ENCODE measurements around the gene SGCG. TPM values are rescaled to one million over a fixed set of nuclear protein-coding genes. Genes with fewer than 3 reads are reported as not detected.

Gene SGCG
- total RNA-seq, 1 experiment from 2014 or later, result 0.15 TPM

GRCh38 chr13:23322353-23323336 lies 141.9 kb downstream of the SGCG start:
- BruUV-seq (replicated peaks), result no TSS peak
- no peak overlapping the region for H2AFZ ChIP-seq (ENCODE audit: low read depth, low read length, poor library complexity, severe bottlenecking)
- ChIA-PET POLR2A (no interaction called here), RAD21 (ENCODE audit: low non-redundant PET in 1 of 2, low total read pairs in 2 of 2, uncharacterized antibody in 2 of 2, unreplicated experiment in 2 of 2) (no interaction called here), CTCF (no interaction called here)
- H3K36me3 ChIP-seq (ENCODE audit: control insufficient read depth in 1 of 2, insufficient read depth in 2 of 2, low read length in 2 of 2), result no peaks in the 10 kb centered on the region
- no peak overlapping the region for H3K4me3 ChIP-seq (replicated peaks in 1 of 2; ENCODE audit: low read depth in 1 of 2, low read length in 2 of 2)
- ATAC-seq, result no peak
- no peak overlapping the region for H3K27ac ChIP-seq (ENCODE audit: low read depth, low read length)
- no peaks in the 10 kb centered on the region for H3K9me3 ChIP-seq (ENCODE audit: control insufficient read depth in 1 of 2, insufficient read depth in 1 of 2, low read depth in 1 of 2, low read length in 2 of 2)
- intact Hi-C loops (cut with micrococcal nuclease), result no loop called here
- H3K27me3 ChIP-seq (ENCODE audit: insufficient read depth, low read length), result no peaks in the 10 kb centered on the region
- H3K4me2 ChIP-seq (ENCODE audit: low read length), result no peak overlapping the region
- TF ChIP-seq REST (IDR thresholded peaks at IDR 0.05; ENCODE audit: low read depth) (no peak), SP1 (IDR thresholded peaks at IDR 0.05; ENCODE audit: low read depth) (no peak), POLR2AphosphoS5 (IDR thresholded peaks at IDR 0.05; ENCODE audit: low read depth, low read length) (no peak), JUND (IDR thresholded peaks at IDR 0.05) (no peak), POLR2A (IDR thresholded peaks at IDR 0.05; ENCODE audit: borderline replicate concordance, extremely low read depth, insufficient read depth, insufficient read length) (no peak), CEBPB (IDR thresholded peaks at IDR 0.05; ENCODE audit: low read depth) (no peak), CTCF (IDR thresholded peaks at IDR 0.05 in 2 of 3, conservative IDR thresholded peaks at IDR 0.05 in 1 of 3; ENCODE audit: borderline replicate concordance in 1 of 3, insufficient read depth in 1 of 3, low read depth in 2 of 3, low read length in 2 of 3) (no peak), TCF7L2 (IDR thresholded peaks at IDR 0.05; ENCODE audit: borderline replicate concordance, extremely low read depth, insufficient read depth, insufficient read length) (no peak), EGR1 (IDR thresholded peaks at IDR 0.05; ENCODE audit: low read depth) (no peak), ELF1 (IDR thresholded peaks at IDR 0.05; ENCODE audit: borderline replicate concordance, low read depth) (no peak), EZH2 (IDR thresholded peaks at IDR 0.05) (no peak), EZH2phosphoT487 (IDR thresholded peaks at IDR 0.05; ENCODE audit: borderline replicate concordance) (no peak), FOSL1 (IDR thresholded peaks at IDR 0.05; ENCODE audit: low read depth) (no peak)
- DNase-seq (ENCODE audit: low read depth, low spot score), result no peak
- no peaks in the 10 kb centered on the region for H3K9me2 ChIP-seq (ENCODE audit: insufficient read depth)
- no peaks in the 10 kb centered on the region for H3K79me2 ChIP-seq (ENCODE audit: insufficient read depth, low read length)
- H3K9ac ChIP-seq (ENCODE audit: low read length), result no peak overlapping the region
- peaks cover 11 to 15% of the 10 kb centered on the region in 2 experiments for H3K4me1 ChIP-seq (ENCODE audit: control insufficient read depth in 1 of 2, insufficient read depth in 2 of 2, low read length in 2 of 2)
- no peaks in the 10 kb centered on the region for H4K20me1 ChIP-seq (ENCODE audit: insufficient read depth)

Measured in HCT116 (cell line).